OCI-LY1 (cell line): Measurements from ENCODE around the gene ANKRD11.

Experiments used
- H2AFZ ChIP-seq: fragments of 200-600 bp; sonication (generic), shearing (Covaris generic); 2 replicates; pipeline ENCODE4 v1.6.0; 2014; ENCODE audit warnings: antibody characterized with exemption, mild to moderate bottlenecking, low read length
- H3F3A ChIP-seq: fragments of 200-600 bp; sonication (generic), shearing (Covaris generic); 2 replicates; pipeline ENCODE4 v1.6.0; 2014; ENCODE audit warnings: mild to moderate bottlenecking, antibody characterized with exemption, low read length, moderate library complexity; ENCODE audit not compliant: insufficient read depth
- H3K27ac ChIP-seq: fragments of 200-600 bp; sonication (generic); 2 replicates; pipeline ENCODE4 v1.5.1; 2014; ENCODE audit warnings: low read length, mixed run types, mild to moderate bottlenecking, low read depth; ENCODE audit not compliant: poor library complexity, severe bottlenecking
- H3K27me3 ChIP-seq: fragments of 200-600 bp; sonication (generic); 2 replicates; pipeline ENCODE4 v1.6.0; 2014; ENCODE audit warnings: antibody characterized with exemption, mild to moderate bottlenecking, low read length, moderate library complexity; ENCODE audit not compliant: insufficient read depth
- H3K36me3 ChIP-seq: fragments of 200-600 bp; sonication (generic); 2 replicates; pipeline ENCODE4 v1.6.1; 2014; ENCODE audit warnings: mild to moderate bottlenecking, antibody characterized with exemption, low read length, moderate library complexity, mixed read lengths; ENCODE audit not compliant: insufficient read depth
- H3K4me1 ChIP-seq: fragments of 200-600 bp; sonication (generic); 2 replicates; pipeline ENCODE4 v1.5.1; 2014; ENCODE audit warnings: mild to moderate bottlenecking, low read length, moderate library complexity; ENCODE audit not compliant: insufficient read depth, severe bottlenecking
- H3K4me2 ChIP-seq: fragments of 200-600 bp; sonication (generic), shearing (Covaris generic); 2 replicates; pipeline ENCODE4 v1.6.1; 2014; ENCODE audit warnings: low read length
- H3K4me3 ChIP-seq: fragments of 200-600 bp; sonication (generic); 2 replicates; pipeline ENCODE4 v1.5.1; 2014; ENCODE audit warnings: low read length, low read depth, mild to moderate bottlenecking, mixed read lengths; ENCODE audit not compliant: poor library complexity, severe bottlenecking
- H3K79me2 ChIP-seq: fragments of 200-600 bp; shearing (Covaris generic); 2 replicates; pipeline ENCODE4 v1.6.1; 2016; ENCODE audit warnings: mixed run types, low read length, mixed read lengths; ENCODE audit not compliant: insufficient read depth
- H3K9ac ChIP-seq: fragments of 200-600 bp; sonication (generic), shearing (Covaris generic); 2 replicates; pipeline ENCODE4 v1.6.1; 2014; ENCODE audit warnings: mild to moderate bottlenecking, low read length, mixed read lengths
- H3K9me2 ChIP-seq: fragments of 200-600 bp; sonication (generic), shearing (Covaris generic); 2 replicates; pipeline ENCODE4 v1.6.1; 2014; ENCODE audit warnings: low read depth, mild to moderate bottlenecking, low read length, mixed read lengths
- H3K9me3 ChIP-seq: fragments of 200-600 bp; shearing (Covaris generic); 2 replicates; pipeline ENCODE4 v1.6.1; 2014; ENCODE audit warnings: low read length, mixed read lengths
- H4K20me1 ChIP-seq: fragments of 200-600 bp; sonication (generic), shearing (Covaris generic); 2 replicates; pipeline ENCODE4 v1.6.0; 2016; ENCODE audit warnings: mild to moderate bottlenecking, low read length; ENCODE audit not compliant: insufficient read depth
- EZH2 ChIP-seq: fragments of 200-600 bp; sonication (generic), shearing (Covaris generic); IDR thresholded peaks from 2 replicates; pipeline ENCODE4 v1.8.0; 2017; ENCODE audit warnings: borderline replicate concordance, mixed run types, mild to moderate bottlenecking, antibody characterized with exemption, low read length, moderate library complexity, mixed read lengths
- TF ChIP-seq, protein P1 (sequence below): fragments of 200-600 bp; sonication (generic), shearing (Covaris generic); IDR thresholded peaks from 2 replicates; pipeline ENCODE4 v1.5.1; 2017; ENCODE audit warnings: mild to moderate bottlenecking, antibody characterized with exemption, low read length, moderate library complexity, mixed read lengths

Gene ANKRD11

DNA sequence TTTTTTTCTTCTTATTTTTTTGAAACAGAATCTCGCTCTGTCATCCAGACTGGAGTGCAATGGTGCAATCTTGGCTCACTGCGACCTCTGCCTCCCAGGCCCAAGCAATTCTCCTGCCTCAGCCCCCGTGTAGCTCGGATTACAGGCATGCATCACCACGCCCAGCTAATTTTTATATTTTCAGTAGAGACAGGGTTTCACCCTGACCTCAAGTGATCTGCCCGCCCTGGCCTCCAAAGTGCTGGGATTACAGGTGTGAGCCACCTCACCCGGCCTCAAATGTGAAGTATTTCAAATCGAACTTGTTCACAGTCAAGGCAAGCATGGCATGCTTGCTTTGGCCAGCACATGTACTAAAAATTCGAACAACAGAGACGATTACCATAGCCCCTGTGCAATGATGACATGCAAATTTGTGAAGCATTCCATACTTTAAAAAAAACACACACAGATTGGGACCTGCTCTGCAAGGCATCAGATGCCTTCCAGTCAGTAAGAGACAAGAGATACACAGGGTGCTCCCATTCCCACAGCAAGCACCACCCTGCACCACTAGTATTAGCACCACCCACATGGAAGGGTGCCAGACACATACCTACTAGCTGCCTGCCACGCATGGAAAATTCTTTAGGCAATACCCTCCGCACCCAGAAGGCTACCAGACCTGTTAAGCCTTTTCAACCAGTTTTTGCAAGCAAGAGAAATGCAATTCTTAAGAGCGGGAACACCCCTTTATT lies 47.2 kb downstream of the ANKRD11 start:
- no peak overlapping the region for H2AFZ ChIP-seq
- no peaks in the 10 kb centered on the region for H3F3A ChIP-seq
- peak overlapping the region; percentile 10; the same call in 1 of the 2 replicates for H3K4me2 ChIP-seq
- H3K9me3 ChIP-seq = no peaks in the 10 kb centered on the region
- no peaks in the 10 kb centered on the region for H4K20me1 ChIP-seq
- no peak overlapping the region for H3K9ac ChIP-seq
- H3K36me3 ChIP-seq = peaks cover 6% of the 10 kb centered on the region; the same call in 1 of the 2 replicates
- no peak overlapping the region for H3K4me3 ChIP-seq
- H3K79me2 ChIP-seq = peaks cover 100% of the 10 kb centered on the region
- H3K27me3 ChIP-seq = no peaks in the 10 kb centered on the region
- TF ChIP-seq EZH2 = no peak
- TF ChIP-seq, protein P1, sequence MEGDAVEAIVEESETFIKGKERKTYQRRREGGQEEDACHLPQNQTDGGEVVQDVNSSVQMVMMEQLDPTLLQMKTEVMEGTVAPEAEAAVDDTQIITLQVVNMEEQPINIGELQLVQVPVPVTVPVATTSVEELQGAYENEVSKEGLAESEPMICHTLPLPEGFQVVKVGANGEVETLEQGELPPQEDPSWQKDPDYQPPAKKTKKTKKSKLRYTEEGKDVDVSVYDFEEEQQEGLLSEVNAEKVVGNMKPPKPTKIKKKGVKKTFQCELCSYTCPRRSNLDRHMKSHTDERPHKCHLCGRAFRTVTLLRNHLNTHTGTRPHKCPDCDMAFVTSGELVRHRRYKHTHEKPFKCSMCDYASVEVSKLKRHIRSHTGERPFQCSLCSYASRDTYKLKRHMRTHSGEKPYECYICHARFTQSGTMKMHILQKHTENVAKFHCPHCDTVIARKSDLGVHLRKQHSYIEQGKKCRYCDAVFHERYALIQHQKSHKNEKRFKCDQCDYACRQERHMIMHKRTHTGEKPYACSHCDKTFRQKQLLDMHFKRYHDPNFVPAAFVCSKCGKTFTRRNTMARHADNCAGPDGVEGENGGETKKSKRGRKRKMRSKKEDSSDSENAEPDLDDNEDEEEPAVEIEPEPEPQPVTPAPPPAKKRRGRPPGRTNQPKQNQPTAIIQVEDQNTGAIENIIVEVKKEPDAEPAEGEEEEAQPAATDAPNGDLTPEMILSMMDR = no peak
- H3K4me1 ChIP-seq = peaks cover 50% of the 10 kb centered on the region
- no peaks in the 10 kb centered on the region for H3K9me2 ChIP-seq
- peak overlapping the region; percentile 34 for H3K27ac ChIP-seq

DNA sequence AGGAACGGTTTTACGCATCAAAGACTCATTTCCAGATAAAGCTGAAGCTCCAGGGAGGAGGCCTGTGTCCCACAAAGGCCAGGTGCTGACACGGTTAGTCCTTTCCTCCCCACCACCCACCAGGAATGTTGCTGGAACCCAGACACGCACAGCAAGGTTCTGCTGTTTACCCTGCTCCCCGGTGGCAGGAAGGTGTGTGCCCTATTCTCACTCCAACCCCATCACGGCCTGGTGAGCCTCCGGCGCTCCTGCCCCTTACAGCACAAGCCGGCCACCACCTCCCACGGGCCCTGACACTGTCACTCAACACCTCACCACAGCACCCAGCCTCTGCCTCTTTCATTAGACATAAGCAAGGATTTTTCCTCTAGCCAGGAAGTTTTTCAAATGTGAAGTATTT lies 47.8 kb downstream of the ANKRD11 start:
- Histone ChIP-seq H2AFZ (no peak overlapping the region), H3K27me3 (no peaks in the 10 kb centered on the region), H3K27ac (peak overlapping the region; percentile 34), H3K9me2 (no peaks in the 10 kb centered on the region), H3F3A (no peaks in the 10 kb centered on the region), H3K9me3 (no peaks in the 10 kb centered on the region), H3K4me1 (peaks cover 50% of the 10 kb centered on the region), H3K4me2 (no peak overlapping the region; the same call in 1 of the 2 replicates), H3K9ac (no peak overlapping the region), H4K20me1 (no peaks in the 10 kb centered on the region), H3K36me3 (peaks cover 6% of the 10 kb centered on the region; the same call in 1 of the 2 replicates), H3K79me2 (peaks cover 100% of the 10 kb centered on the region), H3K4me3 (no peak overlapping the region)
- TF ChIP-seq, protein P1 = no peak
- no peak for TF ChIP-seq EZH2

DNA sequence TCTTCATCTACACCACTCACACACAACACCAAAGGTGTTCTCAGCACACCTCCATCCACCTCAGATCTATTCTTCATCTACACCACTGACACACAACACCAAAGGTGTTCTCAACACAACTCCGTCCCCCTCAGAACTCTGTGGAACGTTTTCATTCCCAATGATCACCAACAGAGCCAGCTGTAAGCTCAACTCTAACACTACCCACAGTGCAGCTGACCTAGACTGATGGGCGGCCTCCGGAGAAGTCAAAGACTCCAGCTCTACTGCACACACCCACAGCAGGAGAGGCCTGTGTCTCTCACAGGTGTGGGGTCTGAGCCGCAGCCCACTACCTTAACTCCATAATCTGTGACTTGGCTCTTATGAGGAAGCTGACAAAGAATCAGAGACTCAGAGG lies 50.7 kb downstream of the ANKRD11 start:
- Histone ChIP-seq H3K36me3 (peaks cover 25% of the 10 kb centered on the region), H3K27ac (no peak overlapping the region), H2AFZ (no peak overlapping the region), H3K4me3 (no peak overlapping the region), H3F3A (no peaks in the 10 kb centered on the region), H4K20me1 (no peaks in the 10 kb centered on the region; the same call in 1 of the 2 replicates), H3K4me2 (no peak overlapping the region), H3K79me2 (peaks cover 100% of the 10 kb centered on the region), H3K9me2 (no peaks in the 10 kb centered on the region), H3K9me3 (no peaks in the 10 kb centered on the region), H3K4me1 (peaks cover 23% of the 10 kb centered on the region), H3K9ac (no peak overlapping the region), H3K27me3 (no peaks in the 10 kb centered on the region)
- no peak for TF ChIP-seq EZH2
- TF ChIP-seq, protein P1 = no peak
